UCSD-AML1 (cell line): Measurements from ENCODE around the gene USP26.
"Not testable (repeated sequence)": the region's sequence is repeated elsewhere in the genome, so short reads cannot be mapped to it uniquely, and the experiment has no call there.

ENCODE experiments used
- DNase-seq: peaks from one replicate; lab custom pipeline; 2025; ENCODE audit not compliant: unreplicated experiment; lab: John Stamatoyannopoulos, UW

The USP26 gene

GRCh38 chrX:133042260-133042659 is 54.6 kb downstream of the USP26 start:
- no peak for DNase-seq

DNA sequence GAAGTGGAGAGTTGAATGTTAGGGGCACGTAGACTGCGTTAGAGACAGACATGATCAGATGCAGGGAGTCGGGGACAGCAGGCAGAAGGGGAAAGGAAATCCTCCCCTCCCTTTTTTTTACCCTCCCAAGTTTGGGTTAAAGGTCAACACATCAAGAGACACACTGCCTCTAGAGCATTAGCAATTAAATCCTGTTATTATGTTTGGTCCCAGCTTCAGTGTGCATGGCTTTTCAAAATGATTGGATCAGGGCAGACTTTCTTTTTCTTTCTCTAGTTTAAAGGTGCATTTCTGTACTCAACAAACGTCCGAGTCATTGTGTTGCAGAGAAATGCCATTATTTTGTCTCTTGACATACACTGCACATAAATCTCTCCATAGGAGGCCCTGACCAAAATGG is 63.9 kb downstream of the USP26 start:
- DNase-seq = no peak

DNA sequence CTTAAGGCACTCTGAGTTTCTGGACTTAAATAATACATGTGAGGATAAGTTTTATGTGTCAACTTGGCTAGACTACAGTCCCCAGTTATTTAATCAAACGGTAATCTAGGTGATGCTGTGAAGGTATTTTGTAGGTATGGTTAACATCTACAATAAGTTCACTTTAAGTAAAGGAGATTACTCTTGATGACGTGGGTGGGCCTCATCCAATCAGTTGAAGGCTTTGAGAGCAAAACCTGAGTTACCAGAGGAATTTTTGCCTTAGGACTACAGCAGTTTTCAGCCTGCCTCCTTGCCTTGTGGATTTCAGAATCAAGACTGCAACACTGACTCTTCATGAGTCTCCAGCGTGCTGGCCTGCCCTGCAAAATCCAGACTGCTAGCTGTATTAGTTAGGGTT is 78.7 kb downstream of the USP26 start:
- no peak for DNase-seq

GRCh38 chrX:133007458-133007857 is 89.5 kb downstream of the USP26 start:
- no peak for DNase-seq

DNA sequence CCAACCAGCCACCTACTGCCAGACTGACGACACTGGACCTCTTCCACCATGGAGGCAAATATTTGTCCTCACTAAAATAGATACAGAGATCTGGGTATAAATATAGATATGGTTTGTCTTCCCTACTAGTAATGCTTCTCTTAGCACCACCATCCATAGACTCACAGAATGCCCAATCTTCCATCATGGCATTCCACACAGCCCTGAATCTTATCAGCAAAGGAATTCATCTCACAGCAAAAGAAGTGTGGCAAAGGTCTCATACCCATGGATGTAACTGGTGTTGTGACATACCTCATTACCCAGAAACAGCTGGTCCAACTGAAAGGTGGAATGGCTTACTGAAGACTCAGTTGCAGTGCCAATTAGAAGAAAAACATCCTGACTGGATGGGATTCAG is 91.3 kb downstream of the USP26 start:
- DNase-seq = no peak

DNA sequence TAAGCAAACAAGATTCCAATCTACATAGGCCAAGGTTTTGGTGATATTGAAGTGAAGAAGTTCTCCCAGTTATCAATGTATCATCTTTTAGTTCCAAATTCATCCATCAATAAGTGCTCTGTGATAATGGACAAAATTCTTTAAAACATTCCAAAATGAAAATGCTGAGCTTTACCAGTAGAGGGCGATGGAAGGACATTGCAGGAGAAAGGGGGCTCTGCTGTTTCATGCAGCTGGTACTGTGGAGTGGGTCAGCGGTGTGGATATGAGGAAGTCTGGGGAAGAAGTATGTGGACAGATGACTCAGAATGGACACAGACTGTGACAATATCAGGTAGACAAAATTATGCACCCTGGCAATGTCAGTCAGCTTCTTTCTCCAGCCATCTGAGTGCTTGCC is 91.9 kb downstream of the USP26 start:
- peak; percentile 9 for DNase-seq

- no peak for DNase-seq
Observed at GRCh38 chrX:132999209-132999608, 97.7 kb downstream of the USP26 start.

DNA sequence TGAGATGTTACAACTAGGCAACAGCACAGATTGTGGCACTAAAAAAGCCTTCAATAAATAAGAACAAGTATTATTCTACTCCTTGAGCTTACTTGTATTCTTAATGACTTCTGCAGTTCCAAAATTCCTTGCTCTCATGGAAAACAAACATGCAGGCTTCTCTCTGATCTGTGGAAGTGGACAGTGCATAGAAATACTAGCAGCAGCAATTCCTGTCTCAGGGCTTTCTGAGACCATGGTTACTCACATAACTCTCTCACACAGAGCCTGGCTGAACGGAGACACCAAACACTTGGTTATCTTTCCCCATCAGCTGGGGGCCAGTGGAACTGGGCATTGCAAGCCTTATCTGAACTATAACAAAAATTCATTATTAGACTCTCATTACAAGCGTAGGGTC is 106.1 kb downstream of the USP26 start:
- no peak for DNase-seq

GRCh38 chrX:132986556-132986955 is 110.4 kb downstream of the USP26 start:
- DNase-seq = no peak

- no peak for DNase-seq
Observed at GRCh38 chrX:132984058-132984650, 112.8 kb downstream of the USP26 start.

DNA sequence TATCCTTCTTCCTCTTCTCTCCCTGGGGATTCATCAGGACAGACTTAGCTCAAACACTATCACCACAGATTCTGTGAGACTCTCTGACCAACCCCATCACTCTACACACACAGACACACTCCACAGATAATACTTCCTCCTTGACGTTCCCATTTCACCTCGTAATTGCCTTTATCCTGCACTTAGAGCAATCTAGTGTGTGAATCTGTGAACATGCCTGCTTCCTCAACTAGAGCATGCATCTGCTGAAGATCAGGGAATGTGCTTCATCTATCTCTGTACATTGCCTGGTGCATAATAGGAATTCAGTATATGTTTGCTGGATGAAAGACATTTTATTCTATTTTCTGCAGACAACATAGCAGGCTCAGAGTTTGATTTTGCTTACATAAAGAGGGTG is 113.4 kb downstream of the USP26 start:
- no peak for DNase-seq

GRCh38 chrX:132980035-132980434 is 116.9 kb downstream of the USP26 start:
- not testable (repeated sequence) for DNase-seq
